A549 (cell line): ENCODE measurements around the gene PAX9. TPM values are rescaled to one million over a fixed set of nuclear protein-coding genes. Genes with fewer than 3 reads are reported as not detected.

ENCODE experiments used
- ATAC-seq, 2 experiments: fragments of 200-7000 bp in 1 of 2; fragments of >200 bp in 1 of 2; cut with Nextera tagmentation in 1 of 2; cut with Tn5 transposase in 1 of 2; 3 replicates each; pipeline versions ENCODE4 v1.8.0 to v1.9.1; 2018 to 2020; ENCODE audit warnings: mild to moderate bottlenecking in 1 of 2, moderate library complexity in 1 of 2
- CTCF ChIA-PET: fragments of 300-600 bp; sonication (Branson Sonifier 250); formaldehyde crosslinking; extraction: SDS; loops from one replicate; lab custom pipeline; 2021; ENCODE audit warnings: antibody characterized with exemption, inconsistent platforms; lab: Yijun Ruan, JAX
- POLR2A ChIA-PET: fragments of 350-600 bp; formaldehyde crosslinking; extraction: SDS; loops from one replicate; lab custom pipeline; 2021; ENCODE audit warnings: antibody characterized with exemption, inconsistent platforms; lab: Yijun Ruan, JAX
- DNase-seq, 2 experiments: peaks; one replicate each; pipeline versions ENCODE4 v3.0.0 to v3.0.0-alpha.2; 2011 to 2016; ENCODE audit warnings: low read depth in 1 of 2, low spot score in 1 of 2
- FAIRE-seq: peaks from 2 replicates; lab custom pipeline; 2011; peaks lifted over from hg19 to GRCh38; lab: Jason Lieb, UNC
- H3K27ac ChIP-seq, 2 experiments: fragments of >200 bp; sonication (Bioruptor Twin); formaldehyde crosslinking; 3 replicates each; pipeline ENCODE4 v1.5.1; 2016 to 2017
- H3K4me1 ChIP-seq: fragments of >200 bp; sonication (Bioruptor Twin); formaldehyde crosslinking; 3 replicates; pipeline ENCODE4 v1.6.1; 2016
- H3K4me2 ChIP-seq: fragments of >200 bp; sonication (Bioruptor Twin); formaldehyde crosslinking; 3 replicates; pipeline ENCODE4 v1.6.1; 2016
- H3K4me3 ChIP-seq: fragments of >200 bp; sonication (Bioruptor Twin); formaldehyde crosslinking; 3 replicates; pipeline ENCODE4 v1.5.1; 2016
- H3K9me3 ChIP-seq: fragments of >200 bp; sonication (Bioruptor Twin); formaldehyde crosslinking; 3 replicates; pipeline ENCODE4 v1.6.1; 2016
- BHLHE40 ChIP-seq: IDR thresholded peaks from 2 replicates; pipeline ENCODE4 v1.6.1; 2012; ENCODE audit warnings: low read depth, low read length, inconsistent platforms
- CHD2 ChIP-seq: fragments of 150-350 bp; IDR thresholded peaks from 2 replicates; pipeline ENCODE4 v1.6.1; 2014; ENCODE audit warnings: low read length; ENCODE audit not compliant: partially characterized antibody
- CHD4 ChIP-seq: fragments of 200-600 bp; sonication (generic); IDR thresholded peaks from 2 replicates; pipeline ENCODE4 v1.6.1; 2016; ENCODE audit warnings: antibody characterized with exemption, mild to moderate bottlenecking, borderline replicate concordance
- CTCF ChIP-seq: fragments of >200 bp; sonication (Bioruptor Twin); formaldehyde crosslinking; IDR thresholded peaks from 3 replicates; pipeline ENCODE4 v1.5.1; 2016
- EHF ChIP-seq: fragments of 250-450 bp; sonication (Bioruptor Pico); IDR thresholded peaks from 2 replicates; pipeline ENCODE4 v1.5.0; 2020; ENCODE audit warnings: mild to moderate bottlenecking
- EHMT2 ChIP-seq: fragments of 200-600 bp; sonication (generic); IDR thresholded peaks from 2 replicates; pipeline ENCODE4 v1.6.1; 2016; ENCODE audit warnings: antibody characterized with exemption, low read depth, mild to moderate bottlenecking, moderate library complexity
- EP300 ChIP-seq, 2 experiments: fragments of >200 bp; sonication (Bioruptor Twin); formaldehyde crosslinking; IDR thresholded peaks; 2 replicates in 1 of 2; 3 replicates in 1 of 2; pipeline ENCODE4 v1.6.1; 2016 to 2017
- FOSB ChIP-seq: fragments of 250-450 bp; sonication (Bioruptor Pico); IDR thresholded peaks from 2 replicates; pipeline ENCODE4 v1.5.0; 2020; ENCODE audit warnings: mild to moderate bottlenecking, moderate library complexity
- GATA3 ChIP-seq: IDR thresholded peaks from 2 replicates; pipeline ENCODE4 v1.6.1; 2012; ENCODE audit warnings: borderline replicate concordance
- HEYL ChIP-seq: fragments of 250-450 bp; sonication (Bioruptor Pico); IDR thresholded peaks from 2 replicates; pipeline ENCODE4 v1.8.0; 2021; ENCODE audit warnings: mild to moderate bottlenecking, moderate library complexity
- JUNB ChIP-seq: fragments of >200 bp; sonication (Bioruptor Twin); formaldehyde crosslinking; IDR thresholded peaks from 2 replicates; pipeline ENCODE4 v1.6.1; 2016
- KDM1A ChIP-seq: fragments of 200-600 bp; sonication (generic); IDR thresholded peaks from 2 replicates; pipeline ENCODE4 v1.6.1; 2016; ENCODE audit warnings: low read depth, mild to moderate bottlenecking
- KDM5A ChIP-seq: fragments of 200-600 bp; sonication (generic); IDR thresholded peaks from 2 replicates; pipeline ENCODE4 v1.6.1; 2016; ENCODE audit warnings: antibody characterized with exemption, mild to moderate bottlenecking
- MAZ ChIP-seq: fragments of 150-350 bp; IDR thresholded peaks from 2 replicates; pipeline ENCODE4 v1.6.1; 2014; ENCODE audit warnings: antibody characterized with exemption, low read depth, low read length, borderline replicate concordance
- NFE2L2 ChIP-seq: fragments of 150-350 bp; conservative IDR thresholded peaks from 2 replicates; pipeline ENCODE4 v1.6.1; 2014; ENCODE audit warnings: low read length
- PHF8 ChIP-seq: fragments of 200-600 bp; sonication (generic); IDR thresholded peaks from 2 replicates; pipeline ENCODE4 v1.6.1; 2016; ENCODE audit warnings: low read depth, mild to moderate bottlenecking, antibody characterized with exemption, moderate library complexity, borderline replicate concordance
- RCOR1 ChIP-seq: fragments of 150-350 bp; IDR thresholded peaks from 2 replicates; pipeline ENCODE4 v1.6.1; 2014; ENCODE audit warnings: antibody characterized with exemption, low read length, low read depth
- RNF2 ChIP-seq: fragments of 200-600 bp; sonication (generic); IDR thresholded peaks from 2 replicates; pipeline ENCODE4 v1.6.1; 2016; ENCODE audit warnings: low read depth, mild to moderate bottlenecking, antibody characterized with exemption, moderate library complexity, borderline replicate concordance
- TFCP2L1 ChIP-seq: fragments of 250-450 bp; sonication (Bioruptor Pico); IDR thresholded peaks from 2 replicates; pipeline ENCODE4 v1.5.0; 2021; ENCODE audit warnings: mild to moderate bottlenecking
- TP53 ChIP-seq: fragments of 250-450 bp; sonication (Bioruptor Pico); IDR thresholded peaks from 2 replicates; pipeline ENCODE4 v1.5.0; 2021; ENCODE audit warnings: mild to moderate bottlenecking, moderate library complexity
- USF2 ChIP-seq: fragments of 450-650 bp; IDR thresholded peaks from 2 replicates; pipeline ENCODE4 v1.6.1; 2014; ENCODE audit warnings: antibody characterized with exemption
- ZNF302 ChIP-seq: fragments of 250-450 bp; sonication (Bioruptor Pico); IDR thresholded peaks from 2 replicates; pipeline ENCODE4 v1.9.0; 2021; ENCODE audit warnings: inconsistent platforms, mild to moderate bottlenecking, moderate library complexity
- WGBS: methylation state at CpG from one replicate; pipeline ENCODE4 v1.1.6; 2017; ENCODE audit errors: missing lambda C conversion rate; 5-methylcytosine and 5-hydroxymethylcytosine counted together
- polyA plus RNA-seq, 4 experiments: library from polyadenylated mRNA; depleted of rRNA in 3 of 4; stranded (reverse); fragments of >200 nt; fragmentation: RNase III in 1 of 4; extraction: RNeasy Plus Mini Kit Qiagen cat#74134 plus additional on column Dnase treatment in 1 of 4; gene quantifications; 2 replicates in 3 of 4; 3 replicates in 1 of 4; pipeline ENCODE4 v1.2.3, GENCODE V29; 2011 to 2017
- TF ChIP-seq, protein P1 (sequence below): fragments of 200-600 bp; sonication (generic); IDR thresholded peaks from 2 replicates; pipeline ENCODE4 v1.6.1; 2016; ENCODE audit warnings: antibody characterized with exemption, mild to moderate bottlenecking, moderate library complexity
- TF ChIP-seq, protein P2 (sequence below): IDR thresholded peaks from 2 replicates; pipeline ENCODE4 v1.6.1; 2012
- TF ChIP-seq, protein P3 (sequence below): fragments of 250-450 bp; sonication (Bioruptor Pico); IDR thresholded peaks from 2 replicates; pipeline ENCODE4 v1.5.0; 2021; ENCODE audit warnings: mild to moderate bottlenecking, moderate library complexity, borderline replicate concordance

The PAX9 gene
- polyA plus RNA-seq, 2 of the 4 experiments (the other 2 are of a cell fraction): 0.75 to 1.8 TPM

DNA sequence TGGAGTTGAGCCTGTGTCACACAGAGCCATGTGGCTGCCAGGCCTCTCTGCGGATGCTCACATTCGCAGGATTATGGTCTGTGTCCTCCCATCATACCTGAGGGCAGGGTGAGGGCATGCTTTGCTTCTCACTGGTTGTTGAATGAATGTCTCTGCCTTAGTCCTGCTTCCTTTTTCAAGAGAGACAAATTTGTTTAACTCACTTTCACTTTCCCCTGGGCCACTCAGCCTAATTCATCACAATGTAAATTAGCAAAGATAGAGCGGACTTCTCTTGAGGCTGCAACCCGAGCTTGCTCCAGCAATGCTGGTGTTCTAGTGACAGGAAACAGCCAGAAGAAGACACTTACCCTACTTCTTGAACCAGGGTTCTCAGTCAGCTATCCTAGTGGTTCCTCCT lies 35.5 kb upstream of the PAX9 start:
- WGBS: 68% methylated on average over 4 of the region's 4 CpGs
- TF ChIP-seq CTCF: no peak
- TF ChIP-seq BHLHE40: no peak
- no peak for TF ChIP-seq CHD2
- TF ChIP-seq GATA3: no peak
- TF ChIP-seq KDM1A: no peak
- TF ChIP-seq, protein P1, sequence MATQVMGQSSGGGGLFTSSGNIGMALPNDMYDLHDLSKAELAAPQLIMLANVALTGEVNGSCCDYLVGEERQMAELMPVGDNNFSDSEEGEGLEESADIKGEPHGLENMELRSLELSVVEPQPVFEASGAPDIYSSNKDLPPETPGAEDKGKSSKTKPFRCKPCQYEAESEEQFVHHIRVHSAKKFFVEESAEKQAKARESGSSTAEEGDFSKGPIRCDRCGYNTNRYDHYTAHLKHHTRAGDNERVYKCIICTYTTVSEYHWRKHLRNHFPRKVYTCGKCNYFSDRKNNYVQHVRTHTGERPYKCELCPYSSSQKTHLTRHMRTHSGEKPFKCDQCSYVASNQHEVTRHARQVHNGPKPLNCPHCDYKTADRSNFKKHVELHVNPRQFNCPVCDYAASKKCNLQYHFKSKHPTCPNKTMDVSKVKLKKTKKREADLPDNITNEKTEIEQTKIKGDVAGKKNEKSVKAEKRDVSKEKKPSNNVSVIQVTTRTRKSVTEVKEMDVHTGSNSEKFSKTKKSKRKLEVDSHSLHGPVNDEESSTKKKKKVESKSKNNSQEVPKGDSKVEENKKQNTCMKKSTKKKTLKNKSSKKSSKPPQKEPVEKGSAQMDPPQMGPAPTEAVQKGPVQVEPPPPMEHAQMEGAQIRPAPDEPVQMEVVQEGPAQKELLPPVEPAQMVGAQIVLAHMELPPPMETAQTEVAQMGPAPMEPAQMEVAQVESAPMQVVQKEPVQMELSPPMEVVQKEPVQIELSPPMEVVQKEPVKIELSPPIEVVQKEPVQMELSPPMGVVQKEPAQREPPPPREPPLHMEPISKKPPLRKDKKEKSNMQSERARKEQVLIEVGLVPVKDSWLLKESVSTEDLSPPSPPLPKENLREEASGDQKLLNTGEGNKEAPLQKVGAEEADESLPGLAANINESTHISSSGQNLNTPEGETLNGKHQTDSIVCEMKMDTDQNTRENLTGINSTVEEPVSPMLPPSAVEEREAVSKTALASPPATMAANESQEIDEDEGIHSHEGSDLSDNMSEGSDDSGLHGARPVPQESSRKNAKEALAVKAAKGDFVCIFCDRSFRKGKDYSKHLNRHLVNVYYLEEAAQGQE: no peak
- no peak for TF ChIP-seq ZNF302 (CRISPR knock-in tag)
- TF ChIP-seq CHD4: no peak
- TF ChIP-seq MAZ: no peak
- no peak overlapping the region for H3K4me3 ChIP-seq
- H3K4me1 ChIP-seq: no peaks in the 10 kb centered on the region
- H3K4me2 ChIP-seq: no peak overlapping the region
- POLR2A ChIA-PET: no interaction called here
- CTCF ChIA-PET: interaction anchor here (0.8 to 1.5 kb wide), 3 partner anchors 8 to 29 kb away, joined by 3 to 4 read pairs (median 3); no protein-coding TSS in a partner anchor
- no peaks in the 10 kb centered on the region for H3K9me3 ChIP-seq
- FAIRE-seq (no peak), DNase-seq (no peak), ATAC-seq (no peak)
- H3K27ac ChIP-seq: no peak overlapping the region

DNA sequence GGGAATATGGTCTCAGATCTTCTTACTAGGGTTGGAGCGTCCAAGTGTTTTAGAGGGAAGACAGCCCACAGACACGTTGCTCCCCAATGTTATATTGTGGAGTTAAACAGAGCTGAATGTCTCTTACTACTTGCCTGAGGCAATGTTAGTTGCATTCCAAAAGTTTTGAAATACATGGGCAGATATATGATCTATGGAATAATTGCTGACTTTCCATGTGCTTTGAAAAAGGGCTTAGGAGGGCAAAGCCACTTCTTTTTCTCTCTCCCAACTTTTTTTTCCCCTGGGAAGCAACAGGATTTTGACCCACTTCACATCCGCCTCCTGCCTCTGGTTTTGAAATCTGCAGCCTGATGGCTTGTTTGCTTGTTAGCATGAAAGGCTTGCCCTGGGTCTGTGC lies 33.7 kb upstream of the PAX9 start:
- 46% methylated on average over 3 of the region's 3 CpGs for WGBS
- Histone ChIP-seq H3K27ac (no peak overlapping the region), H3K9me3 (no peaks in the 10 kb centered on the region), H3K4me3 (no peak overlapping the region), H3K4me1 (no peaks in the 10 kb centered on the region), H3K4me2 (no peak overlapping the region)
- DNase-seq (no peak), ATAC-seq (no peak), FAIRE-seq (no peak)
- CTCF ChIA-PET: interaction anchor here (1.0 kb wide), 1 partner anchor 522 kb away, joined by 4 read pairs; no protein-coding TSS in a partner anchor
- POLR2A ChIA-PET: interaction anchor here (0.6 to 1.0 kb wide), 2 partner anchors 17 to 802 kb away, joined by 3 to 5 read pairs; partner anchors contain the start of gene BRMS1L
- TF ChIP-seq HEYL (CRISPR knock-in tag) (no peak), FOSB (CRISPR knock-in tag) (no peak), JUNB (no peak), EHF (CRISPR knock-in tag) (no peak), NFE2L2 (no peak), KDM1A (no peak), EHMT2 (no peak), EP300 (IDR thresholded peaks at IDR 0.05) (no peak), CTCF (no peak), KDM5A (no peak), RCOR1 (no peak), TP53 (no peak), TFCP2L1 (CRISPR knock-in tag) (no peak), USF2 (no peak), PHF8 (no peak), RNF2 (no peak)
- TF ChIP-seq, protein P2, sequence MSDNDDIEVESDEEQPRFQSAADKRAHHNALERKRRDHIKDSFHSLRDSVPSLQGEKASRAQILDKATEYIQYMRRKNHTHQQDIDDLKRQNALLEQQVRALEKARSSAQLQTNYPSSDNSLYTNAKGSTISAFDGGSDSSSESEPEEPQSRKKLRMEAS: no peak
- TF ChIP-seq, protein P3, sequence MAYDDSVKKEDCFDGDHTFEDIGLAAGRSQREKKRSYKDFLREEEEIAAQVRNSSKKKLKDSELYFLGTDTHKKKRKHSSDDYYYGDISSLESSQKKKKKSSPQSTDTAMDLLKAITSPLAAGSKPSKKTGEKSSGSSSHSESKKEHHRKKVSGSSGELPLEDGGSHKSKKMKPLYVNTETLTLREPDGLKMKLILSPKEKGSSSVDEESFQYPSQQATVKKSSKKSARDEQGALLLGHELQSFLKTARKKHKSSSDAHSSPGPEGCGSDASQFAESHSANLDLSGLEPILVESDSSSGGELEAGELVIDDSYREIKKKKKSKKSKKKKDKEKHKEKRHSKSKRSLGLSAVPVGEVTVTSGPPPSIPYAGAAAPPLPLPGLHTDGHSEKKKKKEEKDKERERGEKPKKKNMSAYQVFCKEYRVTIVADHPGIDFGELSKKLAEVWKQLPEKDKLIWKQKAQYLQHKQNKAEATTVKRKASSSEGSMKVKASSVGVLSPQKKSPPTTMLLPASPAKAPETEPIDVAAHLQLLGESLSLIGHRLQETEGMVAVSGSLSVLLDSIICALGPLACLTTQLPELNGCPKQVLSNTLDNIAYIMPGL: no peak
